K562 (cell line): Measurements from ENCODE around the gene FGFRL1. TPM values are rescaled to one million over a fixed set of nuclear protein-coding genes. Genes with fewer than 3 reads are reported as not detected.
A peak's percentile ranks its signal among the peaks of the same experiment; 100 is the strongest.

Source experiments
- ATF1 ChIP-seq, 2 experiments: fragments of 450-650 bp in 1 of 2; IDR thresholded peaks; 2 replicates each; pipeline ENCODE4 v1.6.1; 2016; ENCODE audit warnings: missing compliant biosample characterization in 1 of 2, missing genetic modification characterization in 1 of 2
- ATF3 ChIP-seq, 2 experiments: fragments of 450-650 bp in 1 of 2; sonication (generic) in 1 of 2; formaldehyde crosslinking in 1 of 2; IDR thresholded peaks in 1 of 2; conservative IDR thresholded peaks in 1 of 2; 2 replicates each; pipeline versions ENCODE4 v1.6.1 to v1.8.1; 2016 to 2023; ENCODE audit warnings: mild to moderate bottlenecking in 2 of 2, moderate library complexity in 2 of 2, inconsistent platforms in 1 of 2, missing genetic modification reagents in 1 of 2
- ATF7 ChIP-seq: fragments of 450-650 bp; IDR thresholded peaks from 2 replicates; pipeline ENCODE4 v1.7.1; 2014; ENCODE audit warnings: mild to moderate bottlenecking, moderate library complexity
- BRF1 ChIP-seq: IDR thresholded peaks from 3 replicates; pipeline ENCODE4 v1.6.1; 2011; ENCODE audit warnings: borderline replicate concordance, mild to moderate bottlenecking; ENCODE audit not compliant: insufficient read length; ENCODE audit errors: extremely low read depth
- CXXC5 ChIP-seq: fragments of 250-450 bp; sonication (Bioruptor Pico); IDR thresholded peaks from 2 replicates; pipeline ENCODE4 v1.8.0; 2022; ENCODE audit warnings: inconsistent platforms, mild to moderate bottlenecking, moderate library complexity
- ETS2 ChIP-seq: IDR thresholded peaks from 2 replicates; pipeline ENCODE4 v1.6.1; 2016; ENCODE audit warnings: borderline replicate concordance, missing genetic modification characterization, mild to moderate bottlenecking, moderate library complexity, missing compliant biosample characterization; ENCODE audit not compliant: poor library complexity, severe bottlenecking
- ETV1 ChIP-seq: fragments of 450-650 bp; conservative IDR thresholded peaks from 2 replicates; pipeline ENCODE4 v1.6.1; 2016; ENCODE audit warnings: missing genetic modification characterization, control low read depth, low read depth, missing compliant biosample characterization
- GMEB1 ChIP-seq: fragments of 250-450 bp; sonication (Bioruptor Pico); IDR thresholded peaks from 2 replicates; pipeline ENCODE4 v1.4.0; 2020; ENCODE audit warnings: mild to moderate bottlenecking
- HCFC1 ChIP-seq: IDR thresholded peaks from 2 replicates; pipeline ENCODE4 v1.6.1; 2012; ENCODE audit warnings: low read depth, low read length, improper control_type of control experiment
- HMGXB4 ChIP-seq: sonication (generic); formaldehyde crosslinking; IDR thresholded peaks from 2 replicates; pipeline ENCODE4 v1.8.1; 2023; ENCODE audit warnings: mild to moderate bottlenecking, missing genetic modification reagents
- KAT7 ChIP-seq: sonication (generic); formaldehyde crosslinking; IDR thresholded peaks from 2 replicates; pipeline ENCODE4 v1.8.0; 2022; ENCODE audit warnings: missing genetic modification reagents, mild to moderate bottlenecking, borderline replicate concordance
- MNT ChIP-seq, 2 experiments: fragments of 450-650 bp; conservative IDR thresholded peaks; 2 replicates each; pipeline ENCODE4 v1.6.1; 2017; ENCODE audit warnings: mild to moderate bottlenecking in 2 of 2, moderate library complexity in 2 of 2
- PHF8 ChIP-seq: fragments of 200-600 bp; sonication (generic); IDR thresholded peaks from 2 replicates; pipeline ENCODE4 v1.6.1; 2012; ENCODE audit warnings: mixed run types, mild to moderate bottlenecking, inconsistent platforms, low read length, moderate library complexity, borderline replicate concordance
- POLR2B ChIP-seq: fragments of 450-650 bp; IDR thresholded peaks from 2 replicates; pipeline ENCODE4 v1.6.1; 2018; ENCODE audit warnings: low read depth; ENCODE audit not compliant: partially characterized antibody
- TAF9B ChIP-seq: fragments of 450-650 bp; IDR thresholded peaks from 2 replicates; pipeline ENCODE4 v1.6.1; 2018; ENCODE audit warnings: mild to moderate bottlenecking; ENCODE audit not compliant: partially characterized antibody
- ZBED1 ChIP-seq: IDR thresholded peaks from 2 replicates; pipeline ENCODE4 v1.6.1; 2014
- ZEB2 ChIP-seq: fragments of 450-650 bp; IDR thresholded peaks from 2 replicates; pipeline ENCODE4 v1.6.1; 2016
- ZNF277 ChIP-seq: fragments of 250-450 bp; sonication (Bioruptor Pico); IDR thresholded peaks from 2 replicates; pipeline ENCODE4 v1.8.0; 2022; ENCODE audit warnings: inconsistent platforms, mild to moderate bottlenecking, moderate library complexity, borderline replicate concordance
- ZNF707 ChIP-seq: fragments of 250-450 bp; sonication (Bioruptor Pico); conservative IDR thresholded peaks from 2 replicates; pipeline ENCODE4 v1.8.0; 2022; ENCODE audit warnings: inconsistent platforms, mild to moderate bottlenecking, moderate library complexity
- ZNF764 ChIP-seq: fragments of 250-450 bp; sonication (Bioruptor Pico); IDR thresholded peaks from 2 replicates; pipeline ENCODE4 v1.4.0; 2020; ENCODE audit warnings: low read depth, mild to moderate bottlenecking, moderate library complexity
- polyA plus RNA-seq, 8 experiments: library from polyadenylated mRNA; depleted of rRNA in 4 of 8; stranded (reverse) in 5 of 8; unstranded in 3 of 8; fragments of >200 nt; fragmentation: Nextera tagmentation in 2 of 8; fragmentation: Illumina TruSeq in 1 of 8; extraction: Ambion mirVana in 2 of 8; extraction: Trizol in 1 of 8; gene quantifications; 2 replicates each; pipeline versions ENCODE4 v1.2.1 to v1.2.3, GENCODE V29; 2011 to 2014; ENCODE audit warnings: inconsistent platforms in 1 of 8, missing spikeins in 1 of 8
- total RNA-seq, 7 experiments: library from RNA; depleted of rRNA in 6 of 7; stranded (reverse); fragments of >200 nt in 6 of 7; fragmentation: Illumina TruSeq in 2 of 7; extraction: Trizol in 2 of 7; gene quantifications; 2 replicates each; pipeline versions ENCODE4 v1.2.1 to v1.2.3, GENCODE V29; 2011 to 2021; ENCODE audit warnings: low replicate concordance in 1 of 7

FGFRL1 gene
- total and polyA plus RNA-seq, 9 of the 15 experiments (the other 6 are each of a cell fraction or from before 2014, with no cell fraction given): 0.34 to 49.9 (median 14.6) TPM

GRCh38 chr4:985123-985830, 26.1 kb upstream of the FGFRL1 start (continued):
- TF ChIP-seq ETS2 (tag): no peak
- no peak for TF ChIP-seq GMEB1 (CRISPR knock-in tag)
- TF ChIP-seq ZNF764 (CRISPR knock-in tag): no peak
- TF ChIP-seq KAT7: peak; percentile 40; the same call in 1 of the 2 replicates
- peak; percentile 11; the same call in 1 of the 2 replicates for TF ChIP-seq HCFC1
- no peak for TF ChIP-seq ZBED1
- peak; percentile 29 to 42; a peak in 1 of 4 replicates for TF ChIP-seq MNT (conservative IDR thresholded peaks at IDR 0.05)
- TF ChIP-seq ATF7: peak; percentile 55
- TF ChIP-seq TAF9B: peak; percentile 42
- no peak for TF ChIP-seq ZNF277 (CRISPR knock-in tag)
- TF ChIP-seq BRF1: no peak
- no peak for TF ChIP-seq ZEB2
- peak; percentile 71 for TF ChIP-seq CXXC5 (CRISPR knock-in tag)
- no peak for TF ChIP-seq ATF3 (IDR thresholded peaks at IDR 0.05)
- no peak for TF ChIP-seq ATF3 (CRISPR knock-in tag; conservative IDR thresholded peaks at IDR 0.05)
- no peak; the same call in 1 of the 2 replicates for TF ChIP-seq ATF1 (CRISPR knock-in tag; IDR thresholded peaks at IDR 0.05)
- peak; percentile 45; the same call in 1 of the 2 replicates for TF ChIP-seq ATF1 (tag; IDR thresholded peaks at IDR 0.05)
- peak; percentile 49 for TF ChIP-seq POLR2B
- TF ChIP-seq ZNF707 (CRISPR knock-in tag): no peak
- TF ChIP-seq HMGXB4 (CRISPR knock-in tag): no peak
- TF ChIP-seq PHF8: peak; percentile 41; the same call in 1 of the 2 replicates
- no peak for TF ChIP-seq ETV1 (tag)
